HepG2 (cell line): ENCODE measurements around the gene CTDSPL2. TPM values are rescaled to one million over a fixed set of nuclear protein-coding genes. Genes with fewer than 3 reads are reported as not detected.

Experiments used
- ETS1 ChIP-seq: sonication (generic); formaldehyde crosslinking; IDR thresholded peaks from 2 replicates; pipeline ENCODE4 v1.4.0; 2020; ENCODE audit warnings: missing genetic modification reagents
- GMEB1 ChIP-seq: sonication (generic); formaldehyde crosslinking; IDR thresholded peaks from 2 replicates; pipeline ENCODE4 v1.5.1; 2020; ENCODE audit warnings: missing genetic modification reagents, mild to moderate bottlenecking, borderline replicate concordance
- HNF1A ChIP-seq, 2 experiments: sonication (generic) in 1 of 2; formaldehyde crosslinking in 1 of 2; IDR thresholded peaks; 2 replicates each; pipeline versions ENCODE4 v1.4.0 to v1.6.1; 2016 to 2020; ENCODE audit warnings: borderline replicate concordance in 1 of 2, low read depth in 1 of 2, mild to moderate bottlenecking in 1 of 2, missing genetic modification reagents in 1 of 2
- HNRNPH1 ChIP-seq: fragments of 200-400 bp; formaldehyde crosslinking; optimal IDR thresholded peaks from 2 replicates; pipeline ENCODE3; 2017; ENCODE audit warnings: mild to moderate bottlenecking, low read depth, low read length
- MED1 ChIP-seq: sonication (generic); formaldehyde crosslinking; IDR thresholded peaks from 2 replicates; pipeline ENCODE4 v1.4.0; 2020; ENCODE audit warnings: missing genetic modification reagents
- NFYC ChIP-seq: IDR thresholded peaks from 2 replicates; pipeline ENCODE4 v1.6.1; 2016; ENCODE audit warnings: missing genetic modification reagents, missing compliant biosample characterization
- NR3C1 ChIP-seq: sonication (generic); formaldehyde crosslinking; IDR thresholded peaks from 2 replicates; pipeline ENCODE4 v1.4.0; 2020; ENCODE audit warnings: missing genetic modification reagents
- PAF1 ChIP-seq: IDR thresholded peaks from 2 replicates; pipeline ENCODE4 v1.6.1; 2016; ENCODE audit warnings: missing genetic modification reagents, missing compliant biosample characterization
- SP140L ChIP-seq: sonication (generic); formaldehyde crosslinking; IDR thresholded peaks from 2 replicates; pipeline ENCODE4 v1.4.0; 2020; ENCODE audit warnings: missing genetic modification reagents, borderline replicate concordance
- YEATS2 ChIP-seq: sonication (generic); formaldehyde crosslinking; IDR thresholded peaks from 2 replicates; pipeline ENCODE4 v1.4.0; 2020; ENCODE audit warnings: missing genetic modification reagents, borderline replicate concordance
- ZFP91 ChIP-seq: sonication (generic); formaldehyde crosslinking; IDR thresholded peaks from 2 replicates; pipeline ENCODE4 v1.9.0; 2022; ENCODE audit warnings: missing genetic modification reagents, mild to moderate bottlenecking, borderline replicate concordance
- ZKSCAN1 ChIP-seq: fragments of 150-350 bp; IDR thresholded peaks from 2 replicates; pipeline ENCODE4 v1.6.1; 2014; ENCODE audit warnings: low read length
- ZNF225 ChIP-seq: sonication (generic); formaldehyde crosslinking; IDR thresholded peaks from 2 replicates; pipeline ENCODE4 v1.4.0; 2020; ENCODE audit warnings: mild to moderate bottlenecking, missing genetic modification reagents
- ZNF451 ChIP-seq: sonication (generic); formaldehyde crosslinking; IDR thresholded peaks from 2 replicates; pipeline ENCODE4 v1.5.0; 2020; ENCODE audit warnings: mild to moderate bottlenecking, missing genetic modification reagents
- ZNF552 ChIP-seq: sonication (generic); formaldehyde crosslinking; IDR thresholded peaks from 2 replicates; pipeline ENCODE4 v1.9.0; 2022; ENCODE audit warnings: missing genetic modification reagents, mild to moderate bottlenecking, borderline replicate concordance
- ZNF772 ChIP-seq: sonication (generic); formaldehyde crosslinking; IDR thresholded peaks from 2 replicates; pipeline ENCODE4 v1.5.0; 2020; ENCODE audit warnings: mild to moderate bottlenecking, missing genetic modification reagents
- ZNF788 ChIP-seq: sonication (generic); formaldehyde crosslinking; IDR thresholded peaks from 2 replicates; pipeline ENCODE4 v1.5.0; 2020; ENCODE audit warnings: mild to moderate bottlenecking, missing genetic modification reagents, borderline replicate concordance
- polyA plus RNA-seq, 8 experiments: library from polyadenylated mRNA; depleted of rRNA in 3 of 8; stranded (reverse) in 7 of 8; unstranded in 1 of 8; fragments of >200 nt; fragmentation: Illumina TruSeq in 4 of 8; extraction: Trizol in 4 of 8; gene quantifications; 2 replicates each; pipeline versions ENCODE4 v1.2.1 to v1.2.3, GENCODE V29; 2011 to 2016; ENCODE audit warnings: low read depth in 4 of 8, missing spikeins in 1 of 8, mixed read lengths in 1 of 8; ENCODE audit not compliant: insufficient read depth in 1 of 8
- total RNA-seq, 5 experiments: library from RNA; depleted of rRNA; stranded (reverse); fragments of >200 nt; fragmentation: Illumina TruSeq; extraction: Trizol; gene quantifications; 2 replicates each; pipeline ENCODE4 v1.2.3, GENCODE V29; 2016; ENCODE audit warnings: low read depth in 1 of 5
- TF ChIP-seq, protein P1 (sequence below): sonication (generic); formaldehyde crosslinking; IDR thresholded peaks from 2 replicates; pipeline ENCODE4 v1.4.0; 2020; ENCODE audit warnings: missing genetic modification reagents

CTDSPL2 gene
- total and polyA plus RNA-seq, 2 of the 13 experiments (the other 11 are each of a cell fraction or from before 2014, with no cell fraction given): 37.4 to 56.2 TPM

DNA sequence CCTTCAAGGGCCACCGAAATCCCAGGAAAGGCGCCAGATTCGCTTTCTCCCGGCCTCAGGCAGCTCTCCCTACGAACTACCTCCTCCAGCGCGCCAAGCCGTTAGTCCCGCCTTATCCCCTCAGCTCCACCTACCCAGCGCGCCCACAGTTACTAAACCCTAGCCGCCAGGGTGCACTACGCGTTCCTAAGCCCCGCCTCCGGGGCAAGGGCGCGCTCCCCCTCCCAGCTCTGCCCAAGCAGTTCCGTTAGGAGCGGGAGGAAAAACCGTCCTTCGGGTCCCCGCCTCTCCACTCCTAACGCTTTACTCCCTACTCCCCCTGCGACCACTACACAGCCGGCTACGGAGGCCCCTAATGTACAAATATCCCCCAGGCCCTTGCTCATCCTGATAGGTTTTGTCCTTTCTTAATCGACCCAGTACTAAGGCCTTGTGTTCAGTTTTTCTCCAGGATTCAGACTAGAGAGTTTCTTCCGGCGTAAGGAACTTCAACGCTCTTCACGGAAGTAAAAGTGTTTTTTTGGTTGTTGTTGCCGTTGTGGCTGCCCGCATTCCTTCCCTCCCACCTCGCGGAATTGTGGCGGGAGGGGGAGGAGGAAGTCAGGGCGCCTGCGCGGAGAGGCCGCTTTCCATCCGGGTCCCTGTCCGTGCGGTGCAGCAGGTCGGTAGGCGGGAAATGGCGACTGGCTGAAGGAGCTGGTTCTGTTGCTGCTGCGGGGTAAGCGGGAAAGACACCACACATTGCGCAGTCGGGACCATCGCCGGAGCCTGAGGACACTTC, at the start of gene CTDSPL2 (continued):
- TF ChIP-seq NR3C1 (CRISPR knock-in tag) (no peak), ZFP91 (CRISPR knock-in tag) (peak; percentile 80; the same call in 1 of the 2 replicates), ZNF772 (CRISPR knock-in tag) (peak; percentile 68; the same call in 1 of the 2 replicates), ZKSCAN1 (0 out of 2 replicates have a peak, but pooled peaks have one; percentile 10), MED1 (CRISPR knock-in tag) (peak; percentile 59), ZNF225 (peak; percentile 79; the same call in 1 of the 2 replicates), HNRNPH1 (peak; percentile 38), NFYC (CRISPR knock-in tag) (peak; percentile 64), YEATS2 (peak; percentile 88; the same call in 1 of the 2 replicates), ZNF788 (peak; percentile 91), ETS1 (CRISPR knock-in tag) (peak; percentile 53; the same call in 1 of the 2 replicates), SP140L (CRISPR knock-in tag) (no peak), GMEB1 (peak; percentile 44; the same call in 1 of the 2 replicates), PAF1 (CRISPR knock-in tag) (no peak), HNF1A (IDR thresholded peaks at IDR 0.05; ENCODE audit: low read depth) (no peak), HNF1A (CRISPR knock-in tag; IDR thresholded peaks at IDR 0.05; ENCODE audit: borderline replicate concordance) (peak; percentile 38; the same call in 1 of the 2 replicates), ZNF451 (CRISPR knock-in tag) (peak; percentile 37; the same call in 1 of the 2 replicates), ZNF552 (CRISPR knock-in tag) (peak; percentile 81; the same call in 1 of the 2 replicates)
- TF ChIP-seq, protein P1, sequence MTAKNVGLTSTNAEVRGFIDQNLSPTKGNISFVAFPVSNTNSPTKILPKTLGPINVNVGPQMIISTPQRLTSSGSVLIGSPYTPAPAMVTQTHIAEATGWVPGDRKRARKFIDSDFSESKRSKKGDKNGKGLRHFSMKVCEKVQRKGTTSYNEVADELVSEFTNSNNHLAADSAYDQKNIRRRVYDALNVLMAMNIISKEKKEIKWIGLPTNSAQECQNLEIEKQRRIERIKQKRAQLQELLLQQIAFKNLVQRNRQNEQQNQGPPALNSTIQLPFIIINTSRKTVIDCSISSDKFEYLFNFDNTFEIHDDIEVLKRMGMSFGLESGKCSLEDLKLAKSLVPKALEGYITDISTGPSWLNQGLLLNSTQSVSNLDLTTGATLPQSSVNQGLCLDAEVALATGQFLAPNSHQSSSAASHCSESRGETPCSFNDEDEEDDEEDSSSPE (CRISPR knock-in tag): peak; percentile 95
